Lung (tissue), 12 donors: Measurements from ENCODE around the gene PKP1. TPM values are rescaled to one million over a fixed set of nuclear protein-coding genes. Genes with fewer than 3 reads are reported as not detected.

Source experiments
- ATAC-seq: fragments of 200-7000 bp; cut with Tn5 transposase; one replicate; pipeline ENCODE4 v1.9.1; 2020; ENCODE audit warnings: moderate number of reproducible peaks; ENCODE audit not compliant: insufficient read depth, low FRiP score
- DNase-seq, 3 donors: peaks; one replicate each; pipeline ENCODE4 v3.0.0-alpha.2; 2013 to 2017
- H3K27ac ChIP-seq, 2 donors: one replicate each; pipeline ENCODE4 v1.5.1; 2013; ENCODE audit warnings: mild to moderate bottlenecking in 2 of 2, moderate library complexity in 2 of 2, control low read depth in 1 of 2, inconsistent platforms in 1 of 2, low read depth in 1 of 2, low read length in 1 of 2
- H3K27me3 ChIP-seq, 3 donors: one replicate each; pipeline ENCODE4 v1.5.1; 2013; ENCODE audit warnings: low read length in 2 of 3; ENCODE audit not compliant: control insufficient read depth in 3 of 3, insufficient read depth in 3 of 3
- H3K36me3 ChIP-seq, 4 donors: one replicate each; pipeline ENCODE4 v1.5.1; 2013; ENCODE audit warnings: low read length in 4 of 4, mild to moderate bottlenecking in 1 of 4, moderate library complexity in 1 of 4; ENCODE audit not compliant: control insufficient read depth in 4 of 4, insufficient read depth in 4 of 4
- H3K4me1 ChIP-seq, 5 donors: one replicate each; pipeline ENCODE4 v1.5.1; 2013; ENCODE audit warnings: low read length in 5 of 5, mild to moderate bottlenecking in 2 of 5, moderate library complexity in 1 of 5; ENCODE audit not compliant: control insufficient read depth in 5 of 5, insufficient read depth in 5 of 5
- H3K4me3 ChIP-seq: one replicate; pipeline ENCODE4 v1.5.1; 2013; ENCODE audit warnings: mild to moderate bottlenecking, control low read depth, moderate library complexity
- H3K9ac ChIP-seq, 2 donors: one replicate each; pipeline ENCODE4 v1.5.1; 2013; ENCODE audit warnings: low read length in 2 of 2, control low read depth in 1 of 2; ENCODE audit not compliant: insufficient read depth in 1 of 2
- H3K9me3 ChIP-seq, 4 donors: one replicate each; pipeline ENCODE4 v1.5.1; 2013; ENCODE audit warnings: low read length in 3 of 4, mild to moderate bottlenecking in 1 of 4, moderate library complexity in 1 of 4; ENCODE audit not compliant: control insufficient read depth in 4 of 4, insufficient read depth in 3 of 4
- CTCF ChIP-seq: IDR thresholded peaks from 2 replicates; pipeline ENCODE4 v1.5.1; 2012; ENCODE audit warnings: mild to moderate bottlenecking; ENCODE audit errors: control extremely low read depth, extremely low read depth
- WGBS, 2 donors: extraction: QIAGEN DNeasy Blood & Tissue Kit; methylation state at CpG; one replicate each; pipeline ENCODE4 v1.1.7; 2013; 5-methylcytosine and 5-hydroxymethylcytosine counted together
- polyA plus RNA-seq, 2 donors: library from polyadenylated mRNA; stranded (reverse); fragments of 200-250 nt; gene quantifications; one replicate each; pipeline ENCODE4 v1.2.1, GENCODE V29; 2013
- total RNA-seq, 2 donors: library from RNA; depleted of rRNA in 1 of 2; stranded (reverse); fragments of >200 nt in 1 of 2; gene quantifications; one replicate each; pipeline ENCODE4 v1.2.1, GENCODE V29; 2014 to 2021
- donor health status: control.
- donor health status: control.
- donor health status: Bipolar disorder and iron deficiency.
- donor health status: healthy.
- donor health status: DM: yes; HTN: yes; CAD: no.

The PKP1 gene
- total and polyA plus RNA-seq, 4 donors = 0.88 to 14.2 (median 3.1) TPM

DNA sequence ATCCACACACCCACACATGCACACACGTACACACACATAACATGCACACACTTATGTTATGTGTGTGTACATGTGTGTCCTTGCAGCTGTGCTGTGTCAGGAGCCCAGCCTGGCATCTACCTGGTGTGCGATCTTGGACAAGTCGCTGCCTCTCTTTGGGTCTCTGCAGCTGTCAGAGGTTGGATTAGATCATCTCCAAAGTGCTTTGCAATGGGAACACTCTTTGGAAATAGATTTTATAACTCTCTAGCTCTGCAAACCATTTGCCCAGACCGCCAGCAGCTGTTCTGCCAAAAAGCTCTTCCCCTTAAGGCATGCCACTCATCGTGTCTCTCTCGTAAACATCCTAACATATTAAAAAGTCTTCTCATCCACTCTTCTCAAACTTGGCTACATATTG lies 4.7 kb downstream of the PKP1 start:
- TF ChIP-seq CTCF = no peak
- Histone ChIP-seq H3K4me1 (peaks cover 0 to 14% (median 6%) of the 10 kb centered on the region in 5 donors), H3K27ac (no peak overlapping the region), H3K9ac (no peak overlapping the region), H3K27me3 (peaks cover 0 to 23% (median 17%) of the 10 kb centered on the region in 3 donors), H3K4me3 (no peak overlapping the region), H3K9me3 (peaks cover 0 to 3% (median 0%) of the 10 kb centered on the region in 4 donors), H3K36me3 (no peaks in the 10 kb centered on the region)
- 90 to 96% methylated on average over 6 of the region's 6 CpGs for WGBS, 2 donors
- no peak for ATAC-seq
- no peak for DNase-seq

- Histone ChIP-seq H3K27ac (no peak overlapping the region), H3K4me1 (peaks cover 0 to 6% (median 0%) of the 10 kb centered on the region in 5 donors), H3K9ac (no peak overlapping the region), H3K4me3 (no peak overlapping the region), H3K9me3 (no peaks in the 10 kb centered on the region), H3K36me3 (no peaks in the 10 kb centered on the region), H3K27me3 (peaks cover 0 to 18% (median 11%) of the 10 kb centered on the region in 3 donors)
- DNase-seq = no peak
- TF ChIP-seq CTCF = no peak
- no peak for ATAC-seq
- WGBS, 2 donors = 55 to 63% methylated on average over 7 of the region's 7 CpGs
Observed at GRCh38 chr1:201288765-201289164, 5.5 kb downstream of the PKP1 start.

GRCh38 chr1:201290551-201290950 lies 7.2 kb downstream of the PKP1 start:
- H3K4me1 ChIP-seq = peaks cover 0 to 4% (median 0%) of the 10 kb centered on the region in 5 donors
- WGBS, 2 donors = 91 to 96% methylated on average over 7 of the region's 7 CpGs
- H3K9me3 ChIP-seq = no peaks in the 10 kb centered on the region
- ATAC-seq (no peak), DNase-seq (no peak)
- no peak for TF ChIP-seq CTCF
- H3K9ac ChIP-seq = no peak overlapping the region
- H3K27me3 ChIP-seq = peaks cover 0 to 9% (median 2%) of the 10 kb centered on the region in 3 donors
- no peak overlapping the region for H3K27ac ChIP-seq
- H3K36me3 ChIP-seq = no peaks in the 10 kb centered on the region
- no peak overlapping the region for H3K4me3 ChIP-seq

- peaks cover 0 to 4% (median 0%) of the 10 kb centered on the region in 5 donors for H3K4me1 ChIP-seq
- no peak overlapping the region for H3K9ac ChIP-seq
- peaks cover 0 to 9% (median 0%) of the 10 kb centered on the region in 3 donors for H3K27me3 ChIP-seq
- H3K36me3 ChIP-seq = no peaks in the 10 kb centered on the region
- no peak overlapping the region for H3K27ac ChIP-seq
- ATAC-seq = no peak
- TF ChIP-seq CTCF = no peak
- no peak for DNase-seq
- no peak overlapping the region for H3K4me3 ChIP-seq
- WGBS, 2 donors = 71 to 84% methylated on average over 8 of the region's 8 CpGs
- no peaks in the 10 kb centered on the region for H3K9me3 ChIP-seq
Observed at GRCh38 chr1:201291916-201292315, 8.6 kb downstream of the PKP1 start.
